DMS53 (cell line): ENCODE results near the gene DNAJC4.
"Not testable (repeated sequence)": the region's sequence is repeated elsewhere in the genome, so short reads cannot be mapped to it uniquely, and the experiment has no call there.

Source experiments
- DNase-seq: peaks from one replicate; lab custom pipeline; 2025; lab: John Stamatoyannopoulos, UW

Gene DNAJC4

GRCh38 chr11:64245401-64245796, 15.1 kb downstream of the DNAJC4 start:
- DNase-seq = peak; percentile 84

DNA sequence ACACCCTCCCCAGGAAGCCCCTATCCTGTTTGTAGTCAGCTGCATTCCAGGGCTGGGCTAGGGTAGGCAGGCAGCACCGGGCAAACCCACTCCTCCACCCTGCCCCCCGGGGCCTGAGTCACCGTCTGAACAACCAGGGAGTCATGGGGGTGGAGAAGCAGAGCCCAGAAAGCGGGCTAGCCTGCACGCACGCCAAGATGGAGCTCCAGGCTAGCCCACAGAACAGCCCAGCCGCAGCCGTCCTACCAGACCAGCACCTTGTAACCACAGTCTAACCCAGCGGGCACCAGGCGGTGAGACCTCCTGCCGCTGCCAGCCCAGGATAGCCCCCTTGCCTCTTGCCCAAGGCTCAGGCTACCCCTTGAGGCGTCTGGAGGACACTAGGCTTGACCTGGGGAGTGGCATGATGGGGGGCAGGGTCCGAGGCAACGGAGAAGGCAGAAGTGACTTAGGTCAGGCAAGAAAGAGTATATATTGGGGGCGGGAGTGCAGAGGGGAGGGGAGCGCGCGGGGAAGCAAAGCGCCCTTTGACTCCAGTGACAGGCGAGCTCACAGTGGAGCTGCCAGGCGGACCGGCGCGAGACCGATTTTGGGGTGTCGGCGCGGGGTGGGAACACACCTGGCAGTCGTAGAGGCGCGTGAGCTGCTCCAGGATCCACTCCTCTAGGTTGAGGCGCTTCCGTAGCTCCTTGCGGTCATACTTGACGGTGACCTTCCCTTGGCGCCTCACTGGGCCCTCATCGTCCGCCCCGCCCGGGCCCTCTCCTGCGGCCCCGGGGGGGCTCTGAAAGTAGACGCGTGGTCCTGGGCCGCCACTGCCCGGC, 15.7 kb downstream of the DNAJC4 start:
- peak; percentile 93 for DNase-seq

DNA sequence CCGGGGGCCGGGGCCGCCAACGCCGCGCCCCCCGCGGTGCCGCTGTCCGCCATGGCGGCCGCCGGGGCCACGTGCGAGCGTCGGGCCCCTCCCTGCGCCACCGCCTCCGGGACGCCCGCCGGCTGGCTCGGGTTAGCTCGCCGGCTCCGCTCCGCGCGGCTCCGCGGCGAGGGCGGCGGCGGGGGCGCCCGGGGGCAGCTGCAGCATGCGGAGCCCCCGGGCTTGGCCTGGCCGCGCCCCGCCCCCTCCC, 16.2 kb downstream of the DNAJC4 start:
- not testable (repeated sequence) for DNase-seq

DNA sequence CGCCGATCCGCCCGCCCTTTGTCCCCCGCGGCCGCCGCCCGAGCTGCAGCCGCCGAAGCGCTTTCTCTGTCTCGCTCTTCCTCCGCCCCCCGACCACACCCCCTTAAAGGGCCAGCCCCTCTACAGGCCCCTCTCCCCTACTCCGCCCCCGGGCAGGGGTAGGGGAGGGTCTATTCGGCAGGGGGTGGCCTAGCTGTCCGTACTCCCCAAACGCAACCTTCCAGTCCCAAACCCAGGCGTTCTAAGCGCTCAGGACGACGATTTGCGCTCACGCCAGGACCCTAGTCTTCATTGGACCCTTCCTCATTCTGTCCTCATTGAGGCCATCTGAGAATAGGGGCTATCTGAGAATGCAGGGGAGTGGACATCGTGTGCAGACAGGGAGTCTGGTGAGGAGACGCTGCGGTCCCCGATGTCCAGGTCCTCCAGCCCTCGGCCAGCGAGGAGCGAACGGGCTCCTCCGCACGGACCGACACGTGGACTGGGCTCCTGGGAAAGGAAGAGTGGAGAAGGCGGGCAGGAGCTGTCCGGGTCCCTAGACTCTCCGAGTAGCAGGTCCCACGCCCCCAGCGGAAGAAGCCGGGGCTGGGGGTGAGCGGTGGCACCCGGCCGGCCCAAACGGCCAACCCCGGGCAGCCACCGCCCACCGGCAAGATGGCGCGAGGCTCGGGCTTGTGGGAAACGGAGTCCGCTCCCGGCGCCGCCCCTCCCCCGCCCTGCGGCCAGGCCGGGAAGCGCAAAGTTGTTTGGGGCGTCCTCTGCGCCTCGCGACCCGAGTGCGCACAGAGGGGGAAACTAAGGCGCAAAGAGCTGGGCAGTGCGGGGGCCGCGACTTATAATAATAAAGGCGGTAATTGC, 16.8 kb downstream of the DNAJC4 start, which contains the start of gene PPP1R14B:
Gene PPP1R14B, minus strand, starts transcription at position 73 of the 858 bp plus-strand sequence. CDS start 270 bp downstream, outside the sequence.
- peak; percentile 97 for DNase-seq

DNA sequence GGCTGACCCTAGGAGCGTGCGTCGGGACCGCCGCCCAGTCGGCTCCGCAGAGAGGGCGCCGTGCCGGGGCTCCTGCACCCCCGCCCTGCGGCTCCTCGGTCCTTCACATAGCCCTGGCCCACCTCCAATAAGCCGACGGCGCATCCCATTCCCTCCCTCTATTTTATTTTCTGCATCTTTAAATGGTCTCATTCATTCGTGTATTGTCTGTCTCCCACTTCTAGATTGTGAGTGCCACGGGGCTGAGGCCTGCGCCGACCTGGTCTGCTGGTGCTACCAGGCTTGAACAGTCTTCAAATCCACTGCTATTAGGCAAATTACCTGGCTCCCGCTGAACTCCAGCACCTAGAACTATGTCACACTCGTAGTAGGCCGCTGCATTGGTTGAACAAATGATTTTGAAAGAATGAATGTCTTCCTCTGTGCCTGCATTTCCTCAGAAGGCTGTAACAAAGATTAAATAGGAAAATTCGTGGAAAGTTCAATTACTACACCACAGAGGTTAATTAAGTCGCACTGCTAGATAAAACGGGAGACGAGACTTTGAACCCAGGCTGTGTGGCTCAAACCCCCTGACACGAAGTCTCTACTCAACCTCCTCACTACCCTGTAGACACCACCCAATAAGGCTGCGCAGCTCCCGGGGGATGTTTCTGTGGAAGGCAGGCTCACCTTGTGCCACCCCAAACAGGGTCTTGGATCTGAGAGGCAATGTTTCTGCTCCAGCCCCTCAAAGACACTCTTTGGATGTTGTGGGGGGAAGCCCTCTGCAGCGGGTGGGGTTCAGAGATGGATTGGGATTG, 17.6 kb downstream of the DNAJC4 start:
- peak; percentile 59 for DNase-seq

DNA sequence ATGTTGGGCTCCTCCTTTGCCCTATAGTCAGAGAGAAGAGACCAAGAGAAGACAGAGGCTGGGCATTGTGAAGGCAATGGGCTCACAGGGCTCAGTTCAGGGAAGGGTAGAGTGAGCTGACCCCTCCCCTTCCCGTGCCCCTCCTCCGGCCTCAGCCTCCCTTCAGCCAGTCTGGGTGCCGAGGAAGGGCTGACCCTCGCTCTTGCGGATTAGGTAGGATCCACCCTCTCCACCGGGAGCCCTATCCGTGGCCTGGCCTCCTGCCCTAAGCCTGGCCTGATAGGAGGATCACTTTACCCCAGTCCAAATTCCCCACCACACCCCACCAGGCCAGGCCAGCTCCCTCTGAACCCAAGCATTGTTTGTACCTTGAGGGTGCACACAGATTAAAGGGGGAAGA, 18.2 kb downstream of the DNAJC4 start:
- no peak for DNase-seq

DNA sequence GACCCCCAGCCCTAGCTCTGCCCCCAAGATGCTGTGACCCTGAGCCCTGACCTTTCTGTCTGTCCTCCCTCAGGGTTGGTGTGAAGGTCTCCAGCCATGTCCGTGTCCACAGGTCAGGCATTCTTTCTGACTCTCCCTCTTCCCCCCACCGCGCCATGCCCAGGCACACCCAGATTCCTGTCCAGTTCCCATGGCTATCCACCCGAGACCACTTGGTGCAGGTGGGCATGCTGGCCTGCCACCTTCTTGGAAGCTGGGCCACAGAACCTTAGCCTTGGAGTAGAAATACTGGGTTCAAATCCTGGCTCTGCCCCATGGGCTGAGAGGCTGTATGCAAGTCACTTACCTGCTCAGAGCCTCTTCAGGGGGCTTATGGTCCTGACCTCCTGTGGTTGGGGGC, 18.7 kb downstream of the DNAJC4 start:
- no peak for DNase-seq

GRCh38 chr11:64249563-64250414, 19.4 kb downstream of the DNAJC4 start:
- peak; percentile 32 for DNase-seq

DNA sequence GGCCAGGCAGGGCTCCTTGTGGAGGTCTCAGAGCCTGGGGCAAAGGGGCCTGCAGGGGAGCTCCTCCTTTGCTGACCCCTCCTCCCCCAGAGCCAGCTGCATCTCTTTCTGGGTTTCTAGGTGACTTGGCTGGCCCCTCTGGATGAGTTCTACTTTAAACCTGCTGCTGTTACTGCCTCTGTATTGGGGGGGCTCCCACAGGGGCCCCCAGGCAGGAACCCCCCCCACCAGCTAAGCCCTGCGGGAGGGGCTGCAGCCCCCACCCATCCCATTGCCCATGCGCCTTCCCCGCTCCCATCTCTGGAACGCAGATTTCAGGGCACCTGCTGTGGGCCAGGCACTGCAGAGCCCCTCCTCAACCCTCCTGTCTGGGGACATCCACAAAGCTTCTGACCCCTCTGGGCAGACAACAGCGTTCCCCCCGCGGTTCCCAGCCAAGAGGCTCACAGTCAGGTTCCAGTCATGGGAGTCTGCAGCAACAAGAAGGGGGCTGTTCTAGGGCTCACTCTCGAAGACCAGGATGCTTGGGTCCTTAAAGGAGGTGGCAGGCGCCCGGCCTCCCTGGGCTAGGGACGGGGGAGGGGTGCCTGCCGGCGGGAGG, 20.2 kb downstream of the DNAJC4 start:
- DNase-seq = peak; percentile 69

DNA sequence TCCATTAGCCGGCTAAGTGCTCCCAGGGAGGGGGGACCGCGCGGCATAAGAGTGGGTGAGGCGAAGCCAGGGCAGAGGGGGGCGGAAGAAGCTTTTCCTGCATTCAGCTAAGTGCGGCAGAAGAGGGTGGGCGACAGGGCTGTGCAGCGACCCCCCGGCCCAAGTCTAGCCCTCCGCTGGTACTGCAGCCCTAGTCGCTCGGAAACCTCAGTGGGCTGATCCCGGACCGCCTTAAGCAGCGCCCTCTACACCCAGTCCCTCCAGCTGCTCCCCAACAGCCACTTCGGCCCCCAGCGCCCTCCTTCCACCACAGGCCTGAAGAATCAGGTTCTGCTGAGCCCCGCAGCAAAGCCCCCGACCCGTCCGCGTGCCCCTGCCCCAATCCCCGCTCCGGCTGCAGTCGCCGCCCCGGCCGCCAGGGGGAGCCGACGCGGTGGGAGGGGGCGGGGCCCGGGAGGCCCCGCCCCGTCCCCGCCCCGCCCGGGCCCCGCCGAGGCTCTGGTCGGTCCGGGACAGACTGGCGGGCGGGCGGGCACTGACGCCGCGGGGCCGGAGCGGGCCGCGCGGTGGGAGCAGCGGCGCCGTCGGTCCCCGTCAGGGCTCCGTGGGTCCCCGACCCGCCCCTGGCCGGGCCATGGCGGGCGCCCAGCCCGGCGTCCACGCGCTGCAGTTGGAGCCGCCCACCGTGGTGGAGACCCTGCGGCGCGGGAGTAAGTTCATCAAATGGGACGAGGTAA, 20.8 kb downstream of the DNAJC4 start, which contains the start of gene PLCB3:
Gene PLCB3, plus strand, starts transcription at position 515 of the 737 bp plus-strand sequence. Its CDS starts 120 bp downstream, at position 635.
- peak; percentile 77 for DNase-seq

GRCh38 chr11:64251753-64252002, 21.3 kb downstream of the DNAJC4 start:
- DNase-seq = no peak

GRCh38 chr11:64252003-64252872, 21.9 kb downstream of the DNAJC4 start:
- DNase-seq = peak; percentile 64

GRCh38 chr11:64253043-64253442, 22.7 kb downstream of the DNAJC4 start:
- no peak for DNase-seq

DNA sequence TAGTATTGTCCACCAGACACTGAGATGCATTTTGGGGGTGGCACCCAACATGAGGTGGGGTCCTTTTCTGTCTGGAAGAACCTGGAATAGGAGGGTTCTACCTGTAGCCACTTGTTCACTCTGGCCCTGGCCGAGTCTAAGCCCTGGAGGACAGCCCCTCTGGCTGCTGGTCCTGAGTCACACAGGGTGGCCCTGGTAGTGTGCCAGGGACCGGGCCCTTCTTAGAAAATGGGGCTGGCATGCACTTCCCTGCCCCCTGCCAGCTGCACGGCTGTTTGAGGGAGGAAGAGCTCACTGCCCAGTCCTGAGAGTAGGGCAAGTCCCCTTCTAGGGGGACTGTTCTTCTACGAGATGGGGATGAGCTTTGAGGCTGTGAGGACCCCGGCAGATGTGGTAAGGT, 23.1 kb downstream of the DNAJC4 start:
- DNase-seq = no peak

DNA sequence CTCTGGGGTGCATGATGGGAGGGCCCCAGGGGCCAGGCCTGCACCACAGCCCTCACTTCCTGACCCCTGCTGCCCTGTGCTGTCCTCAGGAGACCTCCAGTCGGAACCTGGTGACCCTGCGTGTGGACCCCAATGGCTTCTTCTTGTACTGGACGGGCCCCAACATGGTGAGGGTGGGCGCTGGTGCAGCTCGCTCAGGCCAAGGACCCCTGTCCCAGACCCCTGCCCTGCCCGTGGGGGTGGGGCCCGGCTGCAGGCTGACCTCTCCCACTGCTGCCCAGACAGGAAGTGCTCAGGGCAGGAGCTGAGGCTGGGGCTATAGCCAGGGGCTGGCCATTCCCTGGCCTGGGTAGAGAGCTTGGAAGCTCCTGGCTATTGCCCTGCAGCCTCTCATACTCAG, 24.0 kb downstream of the DNAJC4 start:
- DNase-seq = no peak

- no peak for DNase-seq
Measured at GRCh38 chr11:64255135-64256128, 25.1 kb downstream of the DNAJC4 start.

DNA sequence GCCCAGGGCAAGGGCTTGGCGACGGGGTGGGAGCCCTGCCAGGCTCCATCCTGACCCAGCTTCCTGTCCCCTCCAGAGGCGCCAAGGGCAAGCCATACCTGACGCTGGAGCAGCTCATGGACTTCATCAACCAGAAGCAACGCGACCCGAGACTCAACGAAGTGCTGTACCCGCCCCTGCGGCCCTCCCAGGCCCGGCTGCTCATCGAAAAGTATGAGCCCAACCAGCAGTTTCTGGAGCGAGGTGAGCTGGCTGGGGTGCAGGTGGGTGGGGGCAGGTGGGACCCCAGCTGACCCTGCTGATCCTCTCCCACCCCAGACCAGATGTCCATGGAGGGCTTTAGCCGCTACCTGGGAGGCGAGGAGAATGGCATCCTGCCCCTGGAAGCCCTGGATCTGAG, 26.0 kb downstream of the DNAJC4 start:
- DNase-seq = no peak

DNA sequence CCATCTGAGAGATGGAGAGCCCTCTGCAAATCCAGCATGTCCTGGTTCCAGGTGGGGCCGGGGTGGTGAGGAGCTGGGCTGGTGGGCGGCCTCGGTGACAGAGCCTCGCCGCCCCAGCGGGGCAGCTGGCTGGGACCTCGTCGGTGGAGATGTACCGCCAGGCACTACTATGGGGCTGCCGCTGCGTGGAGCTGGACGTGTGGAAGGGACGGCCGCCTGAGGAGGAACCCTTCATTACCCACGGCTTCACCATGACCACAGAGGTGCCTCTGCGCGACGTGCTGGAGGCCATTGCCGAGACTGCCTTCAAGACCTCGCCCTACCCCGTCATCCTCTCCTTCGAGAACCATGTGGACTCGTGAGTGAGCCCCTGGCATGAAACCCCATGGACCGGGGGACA, 28.0 kb downstream of the DNAJC4 start:
- DNase-seq = no peak
